NOMO-1 (cell line): Measurements from ENCODE around the gene PRH1.

Experiments
- DNase-seq, 2 experiments: peaks; one replicate each; lab custom pipeline; 2025; ENCODE audit not compliant: unreplicated experiment in 2 of 2; lab: John Stamatoyannopoulos, UW

PRH1 gene

DNA sequence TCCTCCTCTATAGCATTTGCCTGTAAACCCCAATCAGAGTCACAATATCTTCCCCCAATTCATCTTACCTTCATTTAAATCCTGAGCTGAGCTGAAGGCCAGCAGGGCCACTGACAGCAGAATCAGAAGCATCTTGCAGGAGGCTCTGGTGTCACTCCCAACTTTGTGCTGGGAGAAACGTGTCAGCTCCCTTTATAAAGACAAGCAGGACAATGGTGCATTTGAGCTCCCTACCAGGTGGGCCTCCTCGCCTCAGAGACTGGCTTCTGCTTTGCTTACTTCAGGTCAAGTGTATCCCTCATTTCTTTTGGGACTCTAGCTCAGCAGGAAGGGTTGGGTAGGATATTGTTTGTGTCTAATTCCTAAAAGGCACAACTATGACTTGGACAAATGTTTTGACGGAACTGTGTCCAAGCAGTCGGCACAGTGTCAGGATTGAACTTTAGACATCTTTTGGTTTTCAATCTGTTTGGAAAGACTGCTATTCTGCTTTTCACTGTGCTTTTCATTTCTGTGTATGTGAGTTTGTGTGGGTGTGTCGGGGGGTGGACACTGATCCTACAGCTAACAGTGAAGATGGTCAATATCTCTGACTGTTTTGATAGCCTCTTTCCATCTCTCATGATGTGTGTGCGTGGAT is at the start of gene PRH1:
TSS of gene PRH1 (minus strand) at position 170 of the 640 bp plus-strand sequence. CDS start at position 132, 38 bp downstream.
- DNase-seq, result no peak

- no peak for DNase-seq
Measured at GRCh38 chr12:10928746-10929286, 44.8 kb upstream of the PRH1 start, which contains the start of gene PRH2. Gene PRH2, plus strand, starts transcription at chr12:10929236. Its CDS starts 38 bp downstream, at chr12:10929274.

DNA sequence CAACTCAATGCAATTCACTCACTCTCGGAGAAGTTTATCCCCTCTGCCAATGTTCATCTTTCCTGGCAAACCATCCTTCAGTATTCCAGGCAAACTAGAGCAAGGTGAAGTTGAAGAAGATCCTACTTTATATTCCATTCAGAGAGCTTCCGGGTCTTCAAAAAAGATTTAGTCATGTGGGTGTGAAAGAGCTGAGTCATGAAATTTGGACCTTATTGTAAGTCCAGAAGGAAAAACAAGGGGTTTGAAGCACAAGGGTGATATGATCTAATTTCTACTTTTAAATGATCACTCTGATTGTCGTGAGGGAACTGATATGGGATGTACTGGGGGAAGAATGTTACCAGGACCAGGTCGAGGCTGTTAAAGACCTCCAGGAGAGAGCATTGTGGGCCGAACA is 42.2 kb upstream of the PRH1 start:
- no peak for DNase-seq

DNA sequence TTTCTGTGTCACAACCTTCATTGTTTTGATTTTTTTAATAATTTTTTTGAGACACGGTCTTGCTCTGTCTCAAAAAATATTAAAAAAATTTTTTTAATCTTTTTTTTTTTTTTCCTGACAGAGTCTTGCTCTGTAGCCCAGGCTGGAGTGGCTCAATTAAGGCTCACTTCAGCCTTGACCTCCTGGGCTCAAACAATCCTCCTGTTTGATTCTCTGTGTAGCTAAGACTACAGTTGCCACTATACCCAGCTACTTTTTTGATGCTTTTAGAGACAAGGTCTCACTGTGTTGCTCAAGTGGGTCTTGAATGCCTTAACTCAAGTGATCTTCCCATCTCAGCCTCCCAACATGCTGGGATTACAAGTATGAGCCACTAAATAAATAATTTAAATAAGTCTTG is 35.8 kb upstream of the PRH1 start:
- DNase-seq, result no peak

DNA sequence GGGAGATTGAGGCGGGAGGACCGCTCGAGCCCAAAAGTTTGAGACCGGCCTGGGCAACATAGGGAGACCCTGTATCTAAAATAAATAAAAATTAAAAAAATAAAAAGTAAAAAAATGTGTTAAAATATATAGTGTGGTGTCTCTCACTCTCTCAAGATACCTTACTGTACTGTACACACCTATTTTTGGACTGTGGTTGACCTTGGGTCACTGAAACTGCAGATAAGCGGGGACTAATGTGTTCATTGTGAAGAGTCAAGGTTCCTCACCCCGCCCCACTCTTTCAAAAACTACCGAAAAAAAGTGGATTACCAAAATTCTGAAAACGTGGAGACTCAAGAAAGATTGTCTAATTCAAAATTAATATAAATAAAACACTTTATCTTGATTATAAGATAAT is 26.3 kb upstream of the PRH1 start:
- no peak for DNase-seq

DNA sequence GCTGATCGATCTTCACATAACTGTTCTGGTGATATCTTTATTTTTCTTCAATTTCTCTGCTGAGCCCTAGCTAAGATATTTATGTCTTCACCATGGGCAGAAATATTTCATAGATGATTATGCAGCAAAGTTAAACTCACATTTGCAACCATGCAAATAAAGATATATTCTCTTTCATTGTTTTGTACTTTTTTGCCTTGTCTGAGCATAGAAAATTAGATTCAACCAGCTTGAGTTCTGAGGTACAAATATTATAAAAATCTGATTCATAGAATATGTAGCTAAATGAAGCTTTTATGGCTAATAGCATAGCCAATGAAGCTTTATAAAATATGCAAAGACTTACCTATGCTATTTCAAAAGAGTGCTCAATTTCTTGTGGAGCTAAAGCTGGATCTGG is 25.4 kb upstream of the PRH1 start, which contains the start of gene TAS2R13:
TSS of gene TAS2R13 (minus strand) at position 101 of the 400 bp plus-strand sequence. CDS start 264 bp downstream, outside the sequence.
- DNase-seq, result no peak

DNA sequence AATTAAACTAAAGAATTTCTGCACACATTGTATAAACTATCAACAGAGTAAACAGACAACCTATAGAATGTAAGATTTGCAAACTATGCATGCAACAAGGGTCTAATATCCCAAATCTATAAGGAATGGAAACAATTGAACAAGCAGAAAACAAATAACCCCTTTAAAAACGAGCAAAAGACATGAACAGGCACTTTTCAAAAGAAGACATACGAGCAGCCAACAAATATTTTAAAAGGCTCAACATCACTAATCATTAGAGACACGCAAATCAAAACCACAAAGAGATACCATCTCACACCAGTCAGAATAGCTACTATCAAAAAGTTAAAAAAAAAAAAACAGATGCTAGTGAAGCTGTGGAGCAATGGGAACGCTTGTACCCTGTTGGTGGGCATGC is 20.6 kb upstream of the PRH1 start:
- DNase-seq, result no peak

DNA sequence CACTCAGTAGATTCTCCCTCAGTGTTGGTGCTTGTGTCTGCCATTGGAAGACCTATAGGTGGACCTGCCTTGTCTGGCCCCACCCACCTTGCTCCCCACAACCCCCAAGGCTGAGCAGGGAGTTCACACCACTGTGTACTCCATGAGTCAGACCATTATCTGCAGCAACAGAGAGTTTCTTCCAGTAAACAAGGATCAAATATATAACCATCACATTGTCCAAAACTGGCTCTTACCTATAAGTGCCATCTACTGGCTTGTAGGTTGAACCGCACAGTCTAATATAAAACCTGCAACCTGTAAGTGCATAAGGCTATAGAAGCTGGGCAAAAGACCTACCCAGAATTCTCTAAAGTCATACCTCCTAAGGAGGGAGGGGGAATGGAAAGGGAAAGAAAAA is 17.4 kb upstream of the PRH1 start:
- no peak for DNase-seq

GRCh38 chr12:10900972-10901371 is 16.9 kb upstream of the PRH1 start:
- no peak for DNase-seq

DNA sequence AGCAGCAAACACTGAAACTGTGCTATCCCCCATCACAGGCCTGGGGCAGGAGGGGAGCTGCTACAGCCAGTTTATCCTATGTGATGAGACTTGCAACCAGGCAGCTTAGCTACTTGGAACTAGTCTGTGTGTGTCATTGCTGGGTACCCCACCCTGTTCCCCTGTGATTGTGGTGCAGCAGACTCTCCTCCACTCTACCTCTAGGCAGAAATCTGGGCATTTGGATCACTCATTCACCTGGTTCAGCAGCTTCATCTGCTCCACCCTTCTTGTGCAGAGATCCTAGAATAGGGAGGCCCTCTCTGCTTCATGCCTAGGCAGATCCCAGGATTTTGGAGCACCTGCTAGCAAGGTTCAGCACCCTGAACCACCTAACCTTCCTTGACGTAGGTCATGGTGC is 16.5 kb upstream of the PRH1 start:
- DNase-seq, result no peak

GRCh38 chr12:10896854-10897253 is 12.8 kb upstream of the PRH1 start:
- DNase-seq, result no peak

- no peak for DNase-seq
Measured at GRCh38 chr12:10891937-10892336, 7.9 kb upstream of the PRH1 start.

GRCh38 chr12:10889226-10889625 is 5.2 kb upstream of the PRH1 start:
- DNase-seq, result no peak

DNA sequence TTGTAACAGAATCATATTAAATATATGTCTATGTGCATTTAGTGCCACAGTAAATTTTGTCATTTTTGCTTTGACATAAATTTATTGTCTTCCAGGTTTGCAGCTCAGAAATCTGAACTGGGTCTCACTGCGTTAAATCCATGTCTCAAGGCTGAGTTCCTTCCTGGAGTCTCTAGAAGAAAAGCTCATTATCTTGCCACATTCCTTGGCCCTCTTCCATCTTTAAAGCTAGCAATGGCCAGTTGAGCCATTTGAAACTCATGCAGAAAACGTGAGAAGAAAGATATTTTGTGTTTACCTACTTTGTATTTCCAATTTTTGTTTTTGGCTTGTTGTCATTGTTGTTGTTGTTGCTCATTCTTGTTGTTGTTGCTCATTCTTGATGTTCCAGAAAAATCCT is 10.7 kb downstream of the PRH1 start:
- no peak for DNase-seq

- no peak for DNase-seq
Measured at GRCh38 chr12:10867381-10867780, 16.7 kb downstream of the PRH1 start.

GRCh38 chr12:10863512-10864218 is 20.4 kb downstream of the PRH1 start:
- DNase-seq, result no peak

DNA sequence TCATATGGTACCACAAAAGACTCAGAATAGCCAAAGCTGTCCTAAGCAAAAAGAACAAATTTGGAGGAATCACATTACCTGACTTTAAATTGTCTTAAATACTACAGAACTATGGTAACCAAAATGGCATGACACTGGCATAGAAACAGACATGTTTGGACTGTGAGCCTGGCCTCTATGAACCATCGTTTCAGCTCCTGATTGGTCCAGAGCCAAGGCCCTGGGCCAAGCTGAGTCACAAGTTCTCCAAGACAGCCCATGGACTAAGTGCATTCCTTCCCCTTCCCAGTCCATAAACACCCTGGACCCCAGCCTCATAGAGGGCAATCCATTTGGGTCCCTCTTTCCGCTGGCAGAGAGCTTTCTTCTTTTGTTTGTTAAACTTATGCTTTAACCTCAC is 22.7 kb downstream of the PRH1 start:
- no peak for DNase-seq

DNA sequence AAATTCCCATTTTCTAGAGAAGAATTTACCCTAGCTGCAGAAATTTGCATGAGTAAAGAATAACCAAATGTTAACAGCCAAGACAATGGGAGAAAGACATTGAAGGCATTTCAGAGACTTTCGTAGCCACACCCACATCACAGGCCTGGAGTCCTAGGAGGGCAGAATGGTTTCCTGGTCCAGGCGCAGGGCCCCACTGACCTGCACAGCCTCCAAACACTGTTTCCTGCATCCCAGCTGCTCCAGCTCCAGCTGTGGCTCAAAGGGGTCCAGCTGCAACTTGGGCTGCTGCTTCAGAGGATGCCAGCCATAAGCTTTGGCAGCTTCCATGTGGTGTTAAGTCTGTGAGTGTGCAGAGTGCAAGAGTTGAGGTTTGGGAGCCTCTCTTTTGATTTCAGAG is 28.2 kb downstream of the PRH1 start:
- no peak for DNase-seq

DNA sequence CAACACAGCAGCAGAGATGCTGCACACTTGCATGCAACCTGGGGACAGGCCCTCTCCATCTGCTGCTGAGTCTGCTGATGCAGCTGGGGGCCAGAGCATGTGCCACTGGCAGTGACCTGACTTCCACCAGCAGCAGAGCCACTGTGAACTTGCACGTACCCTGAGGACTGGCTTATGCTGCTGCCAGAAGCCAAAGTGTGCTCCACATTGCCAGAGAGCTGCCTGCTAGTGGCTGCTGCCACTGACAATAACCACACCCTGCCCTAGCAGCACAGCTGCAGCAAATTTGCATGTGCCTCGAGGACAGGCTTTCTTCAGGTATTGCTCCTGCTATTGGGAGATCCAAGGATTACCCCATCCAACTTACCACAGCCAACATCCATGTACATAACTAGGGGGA is 30.3 kb downstream of the PRH1 start:
- DNase-seq, result no peak

GRCh38 chr12:10851243-10851858 is 32.7 kb downstream of the PRH1 start:
- no peak for DNase-seq

- no peak for DNase-seq
Measured at GRCh38 chr12:10849425-10849878, 34.6 kb downstream of the PRH1 start, which contains the start of gene PRR4. Gene PRR4, minus strand, starts transcription at chr12:10849475. Its CDS starts 38 bp downstream, at chr12:10849437.
